ENCODE results near the gene REG1A. TPM values are rescaled to one million over a fixed set of nuclear protein-coding genes. Genes with fewer than 3 reads are reported as not detected.

REG1A gene, protein sequence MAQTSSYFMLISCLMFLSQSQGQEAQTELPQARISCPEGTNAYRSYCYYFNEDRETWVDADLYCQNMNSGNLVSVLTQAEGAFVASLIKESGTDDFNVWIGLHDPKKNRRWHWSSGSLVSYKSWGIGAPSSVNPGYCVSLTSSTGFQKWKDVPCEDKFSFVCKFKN
- not detected in 2 replicates for total RNA-seq

DNA sequence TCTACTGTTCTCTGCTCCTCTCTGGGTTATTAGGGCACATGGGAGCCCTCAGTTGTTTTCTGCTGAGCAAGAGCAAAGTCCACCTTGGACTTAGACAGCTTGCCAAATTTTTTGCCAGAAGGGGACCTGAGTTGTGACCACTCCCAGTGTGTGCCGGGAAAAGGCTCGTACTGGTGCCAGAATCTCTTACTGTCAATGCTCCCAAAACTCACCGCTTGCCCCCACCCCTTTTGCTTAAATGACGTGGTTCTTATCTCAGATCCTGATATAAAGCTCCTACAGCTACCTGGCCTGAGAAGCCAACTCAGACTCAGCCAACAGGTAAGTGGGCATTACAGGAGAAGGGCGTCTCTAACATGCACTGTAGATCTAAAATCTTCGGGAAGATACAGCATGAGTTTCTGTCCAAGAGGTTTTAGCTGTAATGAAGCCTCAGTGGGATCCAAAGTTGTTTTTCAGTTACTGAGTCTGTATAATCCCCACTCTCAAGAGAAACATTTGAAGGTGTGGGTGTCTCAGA is at the start of gene REG1A:
Gene REG1A (plus strand): TSS at position 295 of the 520 bp plus-strand sequence. CDS start 374 bp downstream, outside the sequence.

DNA sequence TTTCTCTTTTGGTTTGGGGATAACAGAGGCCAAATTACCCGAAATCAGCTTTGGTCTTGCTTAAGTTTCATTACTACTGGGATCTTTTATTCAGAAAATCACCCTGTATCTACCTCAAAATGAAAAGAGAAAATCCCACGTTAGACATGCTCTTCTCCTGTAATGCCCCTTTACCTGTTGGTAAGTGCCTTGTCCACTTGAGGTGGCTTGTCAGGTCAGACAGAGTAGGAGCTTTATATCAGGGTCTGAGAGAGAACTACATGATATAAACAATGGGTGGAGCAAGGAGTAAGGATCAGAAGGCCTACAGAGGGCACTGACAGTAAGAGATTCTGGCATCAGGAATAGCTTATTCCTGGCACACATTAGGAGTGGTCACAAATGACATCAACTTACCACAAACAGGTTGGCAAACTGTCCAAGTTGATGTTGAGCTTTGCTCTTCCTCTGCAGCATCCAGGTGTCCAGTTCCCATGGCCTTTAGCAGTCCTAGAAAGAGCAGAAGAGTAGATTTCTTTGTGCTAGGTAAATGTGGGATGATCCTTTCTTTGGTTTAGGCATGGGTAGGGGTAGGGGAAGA is 32.4 kb upstream of the REG1A start, which contains the start of gene REG1B:
Gene REG1B (minus strand): TSS at position 209 of the 580 bp plus-strand sequence. CDS start 381 bp downstream, outside the sequence.

DNA sequence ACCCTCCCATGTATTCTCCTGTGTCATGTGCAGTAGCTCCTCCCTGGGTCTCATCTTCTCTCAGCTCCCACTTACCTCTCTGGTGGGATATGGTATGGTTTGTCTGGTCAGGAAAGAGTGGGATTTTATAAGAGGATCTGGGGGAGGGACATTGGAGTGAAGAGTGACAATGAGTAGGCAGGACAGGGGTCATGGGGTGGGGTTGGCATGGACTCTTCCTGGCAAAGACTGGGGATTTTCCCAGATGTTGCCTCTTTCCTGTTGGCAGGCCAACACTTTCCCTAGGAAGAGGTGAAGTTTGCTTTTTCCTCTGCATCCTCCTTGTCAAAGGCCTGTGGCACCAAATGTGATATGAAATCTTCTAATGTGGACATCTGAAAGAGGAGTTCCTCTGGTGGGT is 39.4 kb downstream of the REG1A start, which contains the start of gene REG3A:
Gene REG3A (minus strand): TSS at position 101 of the 400 bp plus-strand sequence. CDS start 348 bp downstream, outside the sequence.

Other genes with a start within 250 kb of the REG1A start
- gene REG3G, start 94.8 kb upstream of the REG1A start, total RNA-seq: not detected in 2 replicates
- not detected in 2 replicates for gene REG1B, start 32.5 kb upstream of the REG1A start, total RNA-seq
- not detected in 2 replicates for gene REG3A, start 39.3 kb downstream of the REG1A start, total RNA-seq

Data from mammary microvascular endothelial cell (primary cell).